HG03097 (cell line): Measurements from ENCODE around the gene AKIRIN1.
"Not testable (repeated sequence)": the region's sequence is repeated elsewhere in the genome, so short reads cannot be mapped to it uniquely, and the experiment has no call there.

ENCODE experiments used
- ATAC-seq: cut with Tn5 transposase; IDR thresholded peaks from one replicate; pipeline ENCODE4 v1.9.1; 2021; ENCODE audit not compliant: unreplicated experiment, low FRiP score

Gene AKIRIN1

GRCh38 chr1:39036678-39037077 lies 45.6 kb downstream of the AKIRIN1 start:
- no peak for ATAC-seq

GRCh38 chr1:39043513-39043912 lies 52.4 kb downstream of the AKIRIN1 start:
- no peak for ATAC-seq

- ATAC-seq: no peak
These were observed 53.7 kb downstream of the AKIRIN1 start for GRCh38 chr1:39044762-39045161.

- no peak for ATAC-seq
These were observed 54.2 kb downstream of the AKIRIN1 start for GRCh38 chr1:39045231-39045630.

- ATAC-seq: no peak
These were observed 55.6 kb downstream of the AKIRIN1 start for GRCh38 chr1:39046613-39047210.

- no peak for ATAC-seq
These were observed 56.5 kb downstream of the AKIRIN1 start for GRCh38 chr1:39047374-39048229.

- ATAC-seq: no peak
These were observed 57.8 kb downstream of the AKIRIN1 start for GRCh38 chr1:39048745-39049370.

- no peak for ATAC-seq
These were observed 58.9 kb downstream of the AKIRIN1 start for GRCh38 chr1:39050001-39050400.

- not testable (repeated sequence) for ATAC-seq
These were observed 60.2 kb downstream of the AKIRIN1 start for GRCh38 chr1:39051193-39051850.

GRCh38 chr1:39051956-39052355 lies 60.9 kb downstream of the AKIRIN1 start:
- no peak for ATAC-seq

- ATAC-seq: not testable (repeated sequence)
These were observed 64.2 kb downstream of the AKIRIN1 start for GRCh38 chr1:39055213-39055710.
